H1 (cell line): ENCODE measurements around the gene POLR3E. TPM values are rescaled to one million over a fixed set of nuclear protein-coding genes. Genes with fewer than 3 reads are reported as not detected.

Source experiments
- CTCF ChIA-PET: fragments of 300-600 bp; sonication (Branson Sonifier 250); formaldehyde crosslinking; loops from one replicate; lab custom pipeline; 2021; ENCODE audit not compliant: partially characterized antibody; lab: Charles Lee
- POLR2A ChIA-PET: fragments of 300-600 bp; sonication (Branson Sonifier 250); formaldehyde crosslinking; loops from one replicate; lab custom pipeline; 2021; ENCODE audit warnings: inconsistent platforms; ENCODE audit not compliant: partially characterized antibody; lab: Charles Lee
- DNase-seq, 2 experiments: peaks; one replicate each; pipeline versions ENCODE4 v3.0.0 to v3.0.0-alpha.2; 2010 to 2022; ENCODE audit warnings: low spot score in 2 of 2, low read depth in 1 of 2, mixed read lengths in 1 of 2
- FAIRE-seq: peaks from 2 replicates; lab custom pipeline; 2011; peaks lifted over from hg19 to GRCh38; lab: Jason Lieb, UNC
- H2AFZ ChIP-seq: 2 replicates; pipeline ENCODE4 v1.8.1; 2012; ENCODE audit warnings: low read length, inconsistent platforms
- H2AK5ac ChIP-seq: 2 replicates; pipeline ENCODE4 v1.6.1; 2013; ENCODE audit warnings: low read depth, low read length
- H2BK120ac ChIP-seq: replicated peaks from 2 replicates; pipeline ENCODE3; 2013; ENCODE audit warnings: low read depth, low read length, inconsistent platforms
- H2BK12ac ChIP-seq: 2 replicates; pipeline ENCODE4 v1.6.1; 2013; ENCODE audit warnings: low read depth, low read length
- H2BK15ac ChIP-seq: 2 replicates; pipeline ENCODE4 v1.6.1; 2013; ENCODE audit warnings: low read length
- H2BK20ac ChIP-seq: 2 replicates; pipeline ENCODE4 v1.6.1; 2013; ENCODE audit warnings: low read length
- H2BK5ac ChIP-seq: 2 replicates; pipeline ENCODE4 v1.6.1; 2013; ENCODE audit warnings: low read depth, low read length
- H3K14ac ChIP-seq: 2 replicates; pipeline ENCODE4 v1.6.1; 2013; ENCODE audit warnings: inconsistent platforms; ENCODE audit not compliant: insufficient read length
- H3K18ac ChIP-seq: 2 replicates; pipeline ENCODE4 v1.6.1; 2013; ENCODE audit warnings: low read length; ENCODE audit errors: extremely low read depth
- H3K23ac ChIP-seq: 2 replicates; pipeline ENCODE4 v1.6.1; 2013; ENCODE audit warnings: inconsistent platforms; ENCODE audit not compliant: insufficient read length
- H3K23me2 ChIP-seq: 2 replicates; pipeline ENCODE4 v1.6.1; 2013; ENCODE audit warnings: low read depth, low read length
- H3K27ac ChIP-seq: 2 replicates; pipeline ENCODE4 v1.6.1; 2011; ENCODE audit warnings: low read depth, low read length, inconsistent platforms
- H3K27me3 ChIP-seq, 4 experiments: replicated peaks in 1 of 4; 1 replicate in 1 of 4; 2 replicates in 3 of 4; pipeline versions ENCODE4 v1.6.1 to v1.8.1; 2011 to 2013; ENCODE audit warnings: low read length in 3 of 4, mild to moderate bottlenecking in 3 of 4, inconsistent platforms in 2 of 4, mixed read lengths in 2 of 4, moderate library complexity in 1 of 4; ENCODE audit not compliant: control insufficient read depth in 3 of 4, insufficient read depth in 3 of 4; ENCODE audit errors: extremely low read depth in 1 of 4
- H3K36me3 ChIP-seq, 4 experiments: 2 replicates each; pipeline versions ENCODE4 v1.6.1 to v1.8.1; 2011 to 2013; ENCODE audit warnings: mild to moderate bottlenecking in 4 of 4, low read length in 3 of 4, moderate library complexity in 2 of 4, control low read depth in 1 of 4, inconsistent platforms in 1 of 4; ENCODE audit not compliant: insufficient read depth in 4 of 4, control insufficient read depth in 2 of 4
- H3K4ac ChIP-seq: replicated peaks from 2 replicates; pipeline ENCODE3; 2013; ENCODE audit warnings: low read length, low read depth, mixed read lengths, inconsistent platforms; ENCODE audit not compliant: insufficient read length
- H3K4me1 ChIP-seq, 4 experiments: replicated peaks in 1 of 4; 1 replicate in 1 of 4; 2 replicates in 3 of 4; pipeline versions ENCODE4 v1.6.1 to v1.8.1; 2011 to 2013; ENCODE audit warnings: low read length in 3 of 4, inconsistent platforms in 2 of 4, mixed read lengths in 1 of 4; ENCODE audit not compliant: insufficient read depth in 4 of 4, control insufficient read depth in 3 of 4
- H3K4me2 ChIP-seq, 2 experiments: 2 replicates each; pipeline versions ENCODE4 v1.6.1 to v1.8.1; 2011 to 2013; ENCODE audit warnings: low read depth in 2 of 2, low read length in 2 of 2, control low read depth in 1 of 2, inconsistent platforms in 1 of 2, mild to moderate bottlenecking in 1 of 2; ENCODE audit not compliant: insufficient read depth in 1 of 2
- H3K4me3 ChIP-seq, 4 experiments: fragments of 200-600, 300-600 bp in 1 of 4; sonication (generic), shearing (Covaris generic), sonication (Bioruptor Twin) in 1 of 4; 2 replicates each; pipeline versions ENCODE4 v1.5.1 to v1.8.1; 2011 to 2016; ENCODE audit warnings: low read length in 4 of 4, low read depth in 3 of 4, control low read depth in 2 of 4, inconsistent platforms in 2 of 4, mild to moderate bottlenecking in 2 of 4, mixed read lengths in 1 of 4, moderate library complexity in 1 of 4; ENCODE audit not compliant: insufficient read depth in 2 of 4; ENCODE audit errors: extremely low read depth in 1 of 4
- H3K56ac ChIP-seq: replicated peaks from 2 replicates; pipeline ENCODE3; 2013; ENCODE audit warnings: low read depth, mild to moderate bottlenecking, mixed read lengths, low read length, inconsistent platforms; ENCODE audit not compliant: insufficient read length
- H3K79me1 ChIP-seq: 2 replicates; pipeline ENCODE4 v1.6.1; 2013; ENCODE audit warnings: low read depth, low read length, control low read depth
- H3K79me2 ChIP-seq, 2 experiments: 2 replicates each; pipeline versions ENCODE4 v1.6.1 to v1.8.1; 2012 to 2013; ENCODE audit warnings: low read length in 2 of 2, mild to moderate bottlenecking in 2 of 2, inconsistent platforms in 1 of 2; ENCODE audit not compliant: insufficient read depth in 2 of 2, control insufficient read depth in 1 of 2
- H3K9ac ChIP-seq, 4 experiments: replicated peaks in 1 of 4; 1 replicate in 1 of 4; 2 replicates in 3 of 4; pipeline versions ENCODE4 v1.6.1 to v1.8.1; 2011 to 2013; ENCODE audit warnings: low read depth in 3 of 4, low read length in 3 of 4, control low read depth in 2 of 4, mild to moderate bottlenecking in 2 of 4, moderate library complexity in 2 of 4, inconsistent platforms in 1 of 4; ENCODE audit errors: extremely low read depth in 1 of 4
- H3K9me3 ChIP-seq, 2 experiments: 2 replicates each; pipeline versions ENCODE4 v1.6.1 to v1.8.1; 2012 to 2013; ENCODE audit warnings: mild to moderate bottlenecking in 2 of 2, moderate library complexity in 2 of 2, control low read depth in 1 of 2, inconsistent platforms in 1 of 2, low read depth in 1 of 2, low read length in 1 of 2, mixed read lengths in 1 of 2; ENCODE audit not compliant: insufficient read depth in 2 of 2
- H4K20me1 ChIP-seq, 2 experiments: replicated peaks in 1 of 2; 2 replicates each; pipeline versions ENCODE3 to v1.8.1; 2011 to 2013; ENCODE audit warnings: inconsistent platforms in 2 of 2, low read length in 2 of 2, mild to moderate bottlenecking in 1 of 2; ENCODE audit not compliant: insufficient read depth in 2 of 2, control insufficient read depth in 1 of 2
- H4K5ac ChIP-seq: 2 replicates; pipeline ENCODE4 v1.6.1; 2013; ENCODE audit warnings: low read length, low read depth, mixed read lengths, inconsistent platforms; ENCODE audit not compliant: insufficient read length
- H4K8ac ChIP-seq: 2 replicates; pipeline ENCODE4 v1.8.0; 2013; ENCODE audit warnings: mild to moderate bottlenecking, moderate library complexity, low read length, inconsistent platforms; ENCODE audit not compliant: insufficient read depth; ENCODE audit errors: extremely low read depth
- H4K91ac ChIP-seq: replicated peaks from 2 replicates; pipeline ENCODE3; 2013; ENCODE audit warnings: low read length, mixed read lengths, inconsistent platforms; ENCODE audit not compliant: insufficient read length
- BACH1 ChIP-seq: IDR thresholded peaks from 2 replicates; pipeline ENCODE4 v1.6.1; 2012; ENCODE audit warnings: low read length, improper control_type of control experiment
- RFX5 ChIP-seq: IDR thresholded peaks from 2 replicates; pipeline ENCODE4 v1.6.1; 2011; ENCODE audit warnings: low read depth, low read length, improper control_type of control experiment, borderline replicate concordance
- SRF ChIP-seq: IDR thresholded peaks from 2 replicates; pipeline ENCODE4 v1.6.1; 2011; ENCODE audit warnings: mild to moderate bottlenecking, low read depth, low read length, moderate library complexity
- TCF12 ChIP-seq: IDR thresholded peaks from 2 replicates; pipeline ENCODE4 v1.6.1; 2011; ENCODE audit warnings: low read depth, mild to moderate bottlenecking, low read length
- YY1 ChIP-seq: IDR thresholded peaks from 2 replicates; pipeline ENCODE4 v1.6.1; 2011; ENCODE audit warnings: low read depth, mild to moderate bottlenecking, low read length
- WGBS, 2 experiments: shearing (Covaris generic) in 1 of 2; methylation state at CpG; one replicate each; pipeline versions ENCODE4 v1.1.6 to v1.1.7; 2013 to 2015; ENCODE audit warnings: low lambda C conversion rate in 2 of 2, mixed read lengths in 2 of 2, inconsistent platforms in 1 of 2, low coverage in 1 of 2, missing lambda C conversion rate in 1 of 2; ENCODE audit not compliant: insufficient replicate concordance in 2 of 2, insufficient coverage in 1 of 2, insufficient read length in 1 of 2; ENCODE audit errors: extremely low coverage in 1 of 2, missing lambda C conversion rate in 1 of 2; 5-methylcytosine and 5-hydroxymethylcytosine counted together
- polyA plus RNA-seq, 7 experiments: library from polyadenylated mRNA; depleted of rRNA in 3 of 7; stranded (reverse) in 5 of 7; unstranded in 2 of 7; fragments of >200 nt in 5 of 7; fragments of 200-250 nt in 2 of 7; gene quantifications; 1 replicate in 5 of 7; 2 replicates in 1 of 7; 4 replicates in 1 of 7; pipeline versions ENCODE4 v1.2.1 to v1.2.3, GENCODE V29; 2011 to 2013; ENCODE audit warnings: missing spikeins in 2 of 7, mixed read lengths in 2 of 7
- total RNA-seq: library from RNA; stranded (reverse); fragmentation: NEBNext Ultra II Directional; extraction: Animal tissue kit (Norgen Biotek cat#: 25700); gene quantifications from 2 replicates; pipeline ENCODE4 v1.2.1, GENCODE V29; 2021

Gene POLR3E
- total and polyA plus RNA-seq, 2 of the 8 experiments (the other 6 are each of a cell fraction or from before 2014, with no cell fraction given), result 96.5 to 125 TPM

- no peak overlapping the region for H2AK5ac ChIP-seq
- 0 out of 2 replicates have a peak, but pooled peaks cover 2% of the 10 kb centered on the region for H3K79me1 ChIP-seq
- no peak overlapping the region for H2BK20ac ChIP-seq
- peaks cover 0 to 8% of the 10 kb centered on the region in 2 experiments for H4K20me1 ChIP-seq
- no peak overlapping the region for H4K5ac ChIP-seq
- H2AFZ ChIP-seq, result no peak overlapping the region
- no peak overlapping the region for H2BK15ac ChIP-seq
- H3K4ac ChIP-seq, result no peak overlapping the region
- ChIA-PET CTCF (interaction anchor here (1.1 kb wide), 1 partner anchor 10 kb away, joined by 4 read pairs; no protein-coding TSS in a partner anchor), POLR2A (interaction anchor here (1.1 kb wide), 1 partner anchor 16 kb away, joined by 3 read pairs; no protein-coding TSS in a partner anchor)
- no peaks in the 10 kb centered on the region for H3K27me3 ChIP-seq
- H3K36me3 ChIP-seq, result peaks cover 15 to 46% (median 39%) of the 10 kb centered on the region in 4 experiments; a peak in 6 of 8 replicates
- H3K14ac ChIP-seq, result no peak overlapping the region
- no peak overlapping the region for H2BK5ac ChIP-seq
- H3K4me3 ChIP-seq, result no peak overlapping the region
- TF ChIP-seq RFX5, result no peak
- TF ChIP-seq SRF, result no peak
- no peak for TF ChIP-seq BACH1
- TF ChIP-seq YY1, result no peak
- TF ChIP-seq TCF12, result no peak
- no peak overlapping the region for H4K91ac ChIP-seq
- H4K8ac ChIP-seq, result no peak overlapping the region
- no peak overlapping the region for H3K9ac ChIP-seq
- H3K18ac ChIP-seq, result no peak overlapping the region
- no peaks in the 10 kb centered on the region for H3K4me1 ChIP-seq
- no peaks in the 10 kb centered on the region for H3K23me2 ChIP-seq
- DNase-seq (no peak), FAIRE-seq (no peak)
- H3K23ac ChIP-seq, result no peak overlapping the region
- H3K79me2 ChIP-seq, result no peaks in the 10 kb centered on the region
- H3K4me2 ChIP-seq, result no peak overlapping the region
- no peak overlapping the region for H3K56ac ChIP-seq
- H2BK120ac ChIP-seq, result no peak overlapping the region
- 87% methylated on average over 1 of the region's 1 CpG; no CpG with 5 or more reads in 1 of the 2 experiments for WGBS, 2 experiments
- H3K9me3 ChIP-seq, result no peaks in the 10 kb centered on the region
- H3K27ac ChIP-seq, result no peak overlapping the region
- H2BK12ac ChIP-seq, result no peak overlapping the region
Measured at GRCh38 chr16:22315979-22316378, 18.8 kb downstream of the POLR3E start.
